GM06990 (cell line): ENCODE results near the gene ANKRD11.

Experiments
- DNase-seq: peaks from one replicate; pipeline ENCODE4 v3.0.0-alpha.2; 2011; ENCODE audit not compliant: insufficient read length; ENCODE audit errors: extremely low read depth
- H3K27me3 ChIP-seq: replicated peaks from 2 replicates; pipeline ENCODE4 v1.6.0; 2011; ENCODE audit warnings: low read length; ENCODE audit not compliant: control insufficient read depth, insufficient read depth
- H3K36me3 ChIP-seq: 2 replicates; pipeline ENCODE4 v1.5.1; 2011; ENCODE audit warnings: low read length; ENCODE audit not compliant: control insufficient read depth, insufficient read depth
- H3K4me3 ChIP-seq: replicated peaks from 2 replicates; pipeline ENCODE4 v1.5.1; 2011; ENCODE audit warnings: low read depth, mild to moderate bottlenecking, control low read depth, low read length
- CTCF ChIP-seq: IDR thresholded peaks from 2 replicates; pipeline ENCODE4 v1.5.1; 2011; ENCODE audit warnings: low read length, control low read depth, mild to moderate bottlenecking, inconsistent platforms; ENCODE audit not compliant: insufficient read depth, poor library complexity, severe bottlenecking

Gene ANKRD11

GRCh38 chr16:89344458-89344834, 145.9 kb downstream of the ANKRD11 start:
- no peak for TF ChIP-seq CTCF
- no peaks in the 10 kb centered on the region for H3K27me3 ChIP-seq
- peaks cover 3% of the 10 kb centered on the region for H3K36me3 ChIP-seq
- H3K4me3 ChIP-seq: no peak overlapping the region
- no peak for DNase-seq

GRCh38 chr16:89343501-89344457, 146.6 kb downstream of the ANKRD11 start:
- no peak for TF ChIP-seq CTCF
- no peak overlapping the region for H3K4me3 ChIP-seq
- DNase-seq: no peak
- peaks cover 3% of the 10 kb centered on the region for H3K36me3 ChIP-seq
- no peaks in the 10 kb centered on the region for H3K27me3 ChIP-seq

- TF ChIP-seq CTCF: no peak
- Histone ChIP-seq H3K36me3 (peaks cover 3% of the 10 kb centered on the region), H3K4me3 (no peak overlapping the region), H3K27me3 (no peaks in the 10 kb centered on the region)
- DNase-seq: no peak
Observed at GRCh38 chr16:89341697-89342694, 148.4 kb downstream of the ANKRD11 start.

- no peak for DNase-seq
- no peak for TF ChIP-seq CTCF
- Histone ChIP-seq H3K36me3 (peaks cover 3% of the 10 kb centered on the region), H3K4me3 (no peak overlapping the region), H3K27me3 (no peaks in the 10 kb centered on the region)
Observed at GRCh38 chr16:89341279-89341678, 149.1 kb downstream of the ANKRD11 start.

GRCh38 chr16:89338863-89339262, 151.5 kb downstream of the ANKRD11 start:
- H3K36me3 ChIP-seq: no peaks in the 10 kb centered on the region; the same call in none of the 2 replicates
- TF ChIP-seq CTCF: no peak
- H3K4me3 ChIP-seq: no peak overlapping the region
- no peak for DNase-seq
- no peaks in the 10 kb centered on the region for H3K27me3 ChIP-seq
